Body of pancreas (tissue), 4 donors: ENCODE results near the gene BBX. TPM values are rescaled to one million over a fixed set of nuclear protein-coding genes. Genes with fewer than 3 reads are reported as not detected.

Experiments
- ATAC-seq: fragments of 150-250 bp; one replicate; pipeline ENCODE4 v1.9.1; 2016
- DNase-seq, 4 donors: peaks; one replicate each; pipeline ENCODE4 v3.0.0-alpha.2; 2019
- H3K27ac ChIP-seq, 4 donors: fragments of 200-600 bp; sonication (generic); 1 replicate in 3 of 4; 2 replicates in 1 of 4; pipeline versions ENCODE4 v1.5.1 to v1.6.1; 2016 to 2019; ENCODE audit warnings: mild to moderate bottlenecking in 1 of 4, mixed read lengths in 1 of 4, moderate library complexity in 1 of 4
- H3K27me3 ChIP-seq, 2 donors: fragments of 200-600 bp; sonication (generic); one replicate each; pipeline ENCODE4 v1.6.0; 2016; ENCODE audit warnings: mild to moderate bottlenecking in 1 of 2
- H3K36me3 ChIP-seq, 2 donors: fragments of 200-600 bp; sonication (generic); replicated peaks in 1 of 2; 2 replicates each; pipeline ENCODE4 v1.5.1; 2016; ENCODE audit warnings: low read depth in 2 of 2; ENCODE audit not compliant: insufficient read depth in 1 of 2
- H3K4me1 ChIP-seq: fragments of 200-600 bp; sonication (generic); one replicate; pipeline ENCODE4 v1.6.0; 2016
- H3K4me3 ChIP-seq, 2 donors: fragments of 200-600 bp; sonication (generic); 1 replicate in 1 of 2; 2 replicates in 1 of 2; pipeline ENCODE4 v1.5.1; 2016 to 2019
- H3K9me3 ChIP-seq, 3 donors: fragments of 200-600 bp; sonication (generic); 1 replicate in 2 of 3; 2 replicates in 1 of 3; pipeline ENCODE4 v1.5.1; 2016
- POLR2A ChIP-seq, 3 donors: fragments of 450-650 bp; IDR thresholded peaks; one replicate each; pipeline ENCODE4 v1.6.1; 2016; ENCODE audit warnings: antibody characterized with exemption in 3 of 3, mild to moderate bottlenecking in 2 of 3
- WGBS, 2 donors: methylation state at CpG; one replicate each; pipeline ENCODE4 v1.1.5; 2017; 5-methylcytosine and 5-hydroxymethylcytosine counted together
- intact Hi-C: fragments of 100-400 bp; cut with DNase I; formaldehyde crosslinking; loops from one replicate; pipeline ENCODE4 v1.15.1; 2023
- total RNA-seq, 2 donors: library from RNA; depleted of rRNA; stranded (reverse); fragments of >200 nt; gene quantifications; one replicate each; pipeline ENCODE4 v1.1.0, GENCODE V29; 2016
- TF ChIP-seq, protein P1 (sequence below), 7 experiments: fragments of 450-650 bp in 4 of 7; fragments of 200-600 bp in 3 of 7; sonication (generic) in 3 of 7; IDR thresholded peaks; one replicate each; pipeline ENCODE4 v1.5.1; 2016 to 2019; ENCODE audit warnings: antibody characterized with exemption in 7 of 7

BBX gene
- total RNA-seq, 2 donors from 2014 or later = 17.5 to 28.8 TPM

- peaks cover 11% of the 10 kb centered on the region for H3K4me1 ChIP-seq
- H3K27ac ChIP-seq = peak overlapping the region; percentile 89 to 97 (median 95)
- no peaks in the 10 kb centered on the region for H3K36me3 ChIP-seq
- TF ChIP-seq, protein P1, sequence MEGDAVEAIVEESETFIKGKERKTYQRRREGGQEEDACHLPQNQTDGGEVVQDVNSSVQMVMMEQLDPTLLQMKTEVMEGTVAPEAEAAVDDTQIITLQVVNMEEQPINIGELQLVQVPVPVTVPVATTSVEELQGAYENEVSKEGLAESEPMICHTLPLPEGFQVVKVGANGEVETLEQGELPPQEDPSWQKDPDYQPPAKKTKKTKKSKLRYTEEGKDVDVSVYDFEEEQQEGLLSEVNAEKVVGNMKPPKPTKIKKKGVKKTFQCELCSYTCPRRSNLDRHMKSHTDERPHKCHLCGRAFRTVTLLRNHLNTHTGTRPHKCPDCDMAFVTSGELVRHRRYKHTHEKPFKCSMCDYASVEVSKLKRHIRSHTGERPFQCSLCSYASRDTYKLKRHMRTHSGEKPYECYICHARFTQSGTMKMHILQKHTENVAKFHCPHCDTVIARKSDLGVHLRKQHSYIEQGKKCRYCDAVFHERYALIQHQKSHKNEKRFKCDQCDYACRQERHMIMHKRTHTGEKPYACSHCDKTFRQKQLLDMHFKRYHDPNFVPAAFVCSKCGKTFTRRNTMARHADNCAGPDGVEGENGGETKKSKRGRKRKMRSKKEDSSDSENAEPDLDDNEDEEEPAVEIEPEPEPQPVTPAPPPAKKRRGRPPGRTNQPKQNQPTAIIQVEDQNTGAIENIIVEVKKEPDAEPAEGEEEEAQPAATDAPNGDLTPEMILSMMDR (IDR thresholded peaks at IDR 0.05) = no peak
- TF ChIP-seq POLR2A (IDR thresholded peaks at IDR 0.05) = peak in 2 of 3 donors; percentile 22 to 49
- no peaks in the 10 kb centered on the region for H3K27me3 ChIP-seq
- WGBS, 2 donors = 0% methylated on average over 32 to 36 of the region's 40 CpGs
- intact Hi-C loops = no loop called here
- no peaks in the 10 kb centered on the region for H3K9me3 ChIP-seq
- peak overlapping the region; percentile 85 to 93 for H3K4me3 ChIP-seq
- ATAC-seq (peak; percentile 40), DNase-seq (peak; percentile 29 to 56 (median 54))
Measured at GRCh38 chr3:107523539-107524325, 970 bp downstream of the BBX start.

DNA sequence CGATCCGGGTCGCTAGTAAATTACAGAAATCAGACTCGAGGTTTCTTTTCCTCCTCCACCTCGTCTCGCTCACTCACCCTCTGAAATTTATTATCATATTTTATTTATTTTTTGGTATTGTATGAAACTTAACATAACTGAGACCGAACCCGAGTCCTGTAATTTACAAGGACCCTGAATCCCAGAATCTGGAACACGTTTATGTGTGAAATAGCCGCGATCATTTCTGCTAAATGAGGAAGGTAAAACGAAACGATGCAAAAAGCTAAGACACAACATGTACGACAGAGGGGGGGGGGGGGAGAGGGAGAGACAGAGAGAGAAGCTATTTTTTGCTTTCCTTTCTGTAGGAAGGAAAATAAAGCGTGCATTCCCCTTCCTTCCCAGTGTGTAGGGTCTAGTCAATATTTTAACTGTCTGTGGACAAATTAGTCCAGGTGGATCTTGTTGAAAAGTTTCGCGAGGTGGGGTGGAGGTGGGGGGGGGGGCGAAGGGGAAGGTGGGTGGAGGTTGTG lies 1.6 kb downstream of the BBX start:
- H3K27ac ChIP-seq = peak overlapping the region; percentile 89 to 97 (median 95)
- no peaks in the 10 kb centered on the region for H3K9me3 ChIP-seq
- no peaks in the 10 kb centered on the region for H3K27me3 ChIP-seq
- 0% methylated on average over 17 of the region's 18 CpGs for WGBS, 2 donors
- H3K4me1 ChIP-seq = peaks cover 11% of the 10 kb centered on the region
- H3K36me3 ChIP-seq = no peaks in the 10 kb centered on the region
- DNase-seq (peak in 2 of 4 donors; percentile 2 to 7), ATAC-seq (no peak)
- H3K4me3 ChIP-seq = peak overlapping the region; percentile 85 to 93
- intact Hi-C loops = no loop called here
- TF ChIP-seq POLR2A (IDR thresholded peaks at IDR 0.05) = no peak
- TF ChIP-seq, protein P1 (IDR thresholded peaks at IDR 0.05) = no peak

DNA sequence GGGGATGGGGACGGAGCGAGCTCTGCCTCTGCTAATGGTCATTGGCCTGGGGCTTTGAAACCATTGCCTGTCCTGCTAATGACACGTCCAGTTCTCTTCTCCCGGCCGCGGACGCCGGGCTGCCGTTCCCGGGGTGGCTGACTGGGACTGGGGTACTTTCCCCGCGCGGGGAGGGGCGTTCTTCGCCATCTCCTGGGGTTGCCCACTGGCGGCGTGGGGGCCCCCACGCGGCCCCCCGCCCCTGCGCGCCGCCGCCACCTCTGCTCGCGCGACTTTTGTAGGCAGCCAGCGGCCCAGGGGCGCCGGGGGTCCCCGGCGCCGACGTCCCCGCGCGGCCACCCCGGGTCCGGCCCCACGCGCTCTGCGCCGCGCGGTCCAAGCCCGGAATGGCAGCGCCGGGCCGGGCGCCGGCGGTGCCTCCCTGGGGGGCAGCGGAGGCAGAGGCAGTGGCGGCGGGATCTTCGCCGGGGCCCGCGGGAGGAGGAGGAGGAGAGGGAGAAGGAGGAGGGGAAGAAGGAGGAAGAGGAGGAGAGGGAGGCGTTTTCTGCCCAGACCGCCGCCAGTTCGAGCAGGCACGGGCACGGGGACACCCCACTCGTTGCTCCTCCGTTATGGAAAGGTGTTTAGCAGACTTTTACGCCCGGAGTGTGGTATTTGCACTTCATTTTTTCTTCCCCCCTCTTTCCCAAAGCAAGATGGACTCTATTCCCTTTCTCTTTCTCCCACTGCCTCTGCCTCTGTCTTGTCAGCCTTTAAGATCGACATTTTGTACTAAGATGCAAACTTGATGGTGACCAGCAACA lies 2.3 kb downstream of the BBX start:
- H3K27me3 ChIP-seq = no peaks in the 10 kb centered on the region
- ATAC-seq (peak; percentile 4), DNase-seq (peak; percentile 53 to 69 (median 62))
- no peaks in the 10 kb centered on the region for H3K9me3 ChIP-seq
- peak in 2 of 3 donors; percentile 38 to 50 for TF ChIP-seq POLR2A (IDR thresholded peaks at IDR 0.05)
- TF ChIP-seq, protein P1 (IDR thresholded peaks at IDR 0.05) = no peak
- intact Hi-C loops = no loop called here
- H3K4me1 ChIP-seq = peaks cover 11% of the 10 kb centered on the region
- peak overlapping the region; percentile 85 to 93 for H3K4me3 ChIP-seq
- WGBS, 2 donors = 0 to 1% methylated on average over 25 to 56 of the region's 70 CpGs
- peak overlapping the region; percentile 89 to 97 (median 95) for H3K27ac ChIP-seq
- H3K36me3 ChIP-seq = no peaks in the 10 kb centered on the region

- Histone ChIP-seq H3K4me3 (peak overlapping the region; percentile 38 to 93), H3K27me3 (no peaks in the 10 kb centered on the region), H3K36me3 (no peaks in the 10 kb centered on the region), H3K9me3 (no peaks in the 10 kb centered on the region), H3K27ac (peak overlapping the region; percentile 89 to 97 (median 95)), H3K4me1 (peaks cover 11% of the 10 kb centered on the region)
- ATAC-seq = no peak
- WGBS, 2 donors = 3 to 7% methylated on average over 12 to 28 of the region's 28 CpGs
- peak; percentile 9 to 33 (median 28) for DNase-seq
- intact Hi-C loops = no loop called here
- TF ChIP-seq, protein P1 (IDR thresholded peaks at IDR 0.05) = no peak
- peak in 1 of 3 donors; percentile 14 for TF ChIP-seq POLR2A (IDR thresholded peaks at IDR 0.05)
Measured at GRCh38 chr3:107525644-107526305, 3.0 kb downstream of the BBX start.
